Measurements from ENCODE around the gene NUDT21. TPM values are rescaled to one million over a fixed set of nuclear protein-coding genes. Genes with fewer than 3 reads are reported as not detected.

Gene NUDT21
- total RNA-seq, 6 donors from 2014 or later, result 28.3 to 88.2 (median 51.7) TPM

- Histone ChIP-seq H3K4me3 (no peak overlapping the region), H3K9me3 (no peaks in the 10 kb centered on the region), H3K27ac (no peak overlapping the region), H3K4me1 (peaks cover 0 to 6% (median 3%) of the 10 kb centered on the region in 4 donors), H3K36me3 (peaks cover 20 to 90% (median 45%) of the 10 kb centered on the region in 4 donors), H3K27me3 (no peaks in the 10 kb centered on the region)
- ATAC-seq (ENCODE audit: low FRiP score in 2 of 2) (no peak), DNase-seq (no peak)
- TF ChIP-seq EP300 (IDR thresholded peaks at IDR 0.05) (no peak), POLR2A (IDR thresholded peaks at IDR 0.05) (no peak), POLR2AphosphoS5 (IDR thresholded peaks at IDR 0.05) (no peak), CTCF (IDR thresholded peaks at IDR 0.05) (no peak)
- WGBS, 2 donors, result 97 to 100% methylated on average over 2 of the region's 2 CpGs
Measured at GRCh38 chr16:56466344-56466743, 15.2 kb upstream of the NUDT21 start.

GRCh38 chr16:56463153-56463552 is 12.0 kb upstream of the NUDT21 start:
- DNase-seq (no peak), ATAC-seq (ENCODE audit: low FRiP score in 2 of 2) (no peak)
- no peak for TF ChIP-seq EP300 (IDR thresholded peaks at IDR 0.05)
- no peak for TF ChIP-seq CTCF (IDR thresholded peaks at IDR 0.05)
- no peak for TF ChIP-seq POLR2A (IDR thresholded peaks at IDR 0.05)
- TF ChIP-seq POLR2AphosphoS5 (IDR thresholded peaks at IDR 0.05), result no peak
- Histone ChIP-seq H3K27ac (no peak overlapping the region), H3K4me1 (peaks cover 0 to 6% (median 3%) of the 10 kb centered on the region in 4 donors), H3K9me3 (no peaks in the 10 kb centered on the region), H3K36me3 (peaks cover 10 to 81% (median 29%) of the 10 kb centered on the region in 4 donors), H3K4me3 (no peak overlapping the region), H3K27me3 (no peaks in the 10 kb centered on the region)
- WGBS, 2 donors, result 93 to 99% methylated on average over 3 to 6 of the region's 6 CpGs

GRCh38 chr16:56462064-56462796 is 11.1 kb upstream of the NUDT21 start:
- TF ChIP-seq POLR2AphosphoS5 (IDR thresholded peaks at IDR 0.05) (no peak), EP300 (IDR thresholded peaks at IDR 0.05) (no peak), POLR2A (IDR thresholded peaks at IDR 0.05) (no peak), CTCF (IDR thresholded peaks at IDR 0.05) (no peak)
- 52 to 62% methylated on average over 3 of the region's 3 CpGs for WGBS, 2 donors
- ATAC-seq (ENCODE audit: low FRiP score in 2 of 2) (no peak), DNase-seq (no peak)
- Histone ChIP-seq H3K9me3 (no peaks in the 10 kb centered on the region), H3K27me3 (no peaks in the 10 kb centered on the region), H3K27ac (no peak overlapping the region), H3K4me3 (no peak overlapping the region), H3K4me1 (peaks cover 0 to 6% (median 3%) of the 10 kb centered on the region in 4 donors), H3K36me3 (peaks cover 10 to 80% (median 29%) of the 10 kb centered on the region in 4 donors)

GRCh38 chr16:56460101-56460500 is 9.0 kb upstream of the NUDT21 start:
- no peak for TF ChIP-seq POLR2A (IDR thresholded peaks at IDR 0.05)
- no peak for TF ChIP-seq EP300 (IDR thresholded peaks at IDR 0.05)
- TF ChIP-seq CTCF (IDR thresholded peaks at IDR 0.05), result no peak
- no peak for TF ChIP-seq POLR2AphosphoS5 (IDR thresholded peaks at IDR 0.05)
- Histone ChIP-seq H3K4me3 (no peak overlapping the region), H3K36me3 (peaks cover 10 to 78% (median 20%) of the 10 kb centered on the region in 4 donors), H3K27ac (no peak overlapping the region), H3K4me1 (peaks cover 0 to 6% (median 3%) of the 10 kb centered on the region in 4 donors), H3K27me3 (no peaks in the 10 kb centered on the region), H3K9me3 (no peaks in the 10 kb centered on the region)
- 83 to 94% methylated on average over 2 of the region's 2 CpGs for WGBS, 2 donors
- DNase-seq (no peak), ATAC-seq (ENCODE audit: low FRiP score in 2 of 2) (no peak)

Measured in upper lobe of left lung (tissue), 6 donors.